Prostate gland (tissue), 2 donors: ENCODE measurements around the gene ZMPSTE24.

Experiments
- CTCF ChIP-seq, 4 experiments: fragments of 200-600 bp in 2 of 4; fragments of 450-650 bp in 2 of 4; sonication (generic) in 2 of 4; IDR thresholded peaks; 1 replicate in 3 of 4; 2 replicates in 1 of 4; pipeline ENCODE4 v1.5.1; 2016 to 2019; ENCODE audit warnings: antibody characterized with exemption in 4 of 4, mild to moderate bottlenecking in 2 of 4, moderate library complexity in 2 of 4
- POLR2A ChIP-seq: fragments of 450-650 bp; IDR thresholded peaks from one replicate; pipeline ENCODE4 v1.6.1; 2016; ENCODE audit warnings: antibody characterized with exemption, mild to moderate bottlenecking
- POLR2AphosphoS5 ChIP-seq: sonication (generic); formaldehyde crosslinking; IDR thresholded peaks from one replicate; pipeline ENCODE4 v1.6.1; 2017; ENCODE audit warnings: antibody characterized with exemption

DNA sequence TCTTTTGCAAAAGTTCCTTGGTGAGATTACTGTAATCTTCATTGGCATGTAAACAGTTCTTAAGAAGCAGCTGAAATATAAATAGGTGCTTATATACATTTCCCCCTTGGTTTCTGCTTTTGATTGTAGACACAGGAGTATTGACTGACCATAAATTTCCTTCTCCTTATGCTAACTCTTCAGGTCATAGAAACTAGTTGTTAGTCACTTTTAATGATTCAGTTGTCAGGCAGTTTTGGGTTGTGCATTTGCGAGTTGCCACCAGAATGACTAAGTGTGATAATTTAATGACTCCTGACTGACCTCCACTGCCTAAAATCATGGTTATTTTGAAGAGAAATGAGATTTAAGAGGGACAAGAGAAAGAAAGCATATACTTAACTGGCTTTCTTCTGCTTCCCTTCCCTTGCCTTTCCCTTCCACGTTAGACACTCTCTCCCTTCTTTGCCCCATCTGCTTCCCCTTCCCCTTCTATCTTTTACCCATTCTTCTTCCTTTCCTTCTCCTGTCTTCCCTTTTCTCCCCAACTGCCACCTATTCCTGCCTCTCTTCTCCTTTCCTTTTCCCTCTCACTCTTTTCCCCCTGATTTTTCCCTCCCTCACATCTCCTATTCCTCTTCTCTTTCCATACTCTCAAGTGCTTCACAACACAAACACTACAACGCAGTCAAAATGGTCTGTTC lies 12.3 kb downstream of the ZMPSTE24 start:
- TF ChIP-seq POLR2A (no peak), CTCF (IDR thresholded peaks at IDR 0.05) (no peak), POLR2AphosphoS5 (no peak)
